ENCODE measurements around the gene CLASP1. TPM values are rescaled to one million over a fixed set of nuclear protein-coding genes. Genes with fewer than 3 reads are reported as not detected.

The CLASP1 gene
- total RNA-seq, 6 experiments from 2014 or later = 38.2 to 49.0 (median 41.1) TPM

- Mint-ChIP-seq H3K36me3 (ENCODE audit: low read depth) (no peaks in the 10 kb centered on the region), H3K27me3 (ENCODE audit: insufficient read depth) (peaks cover 25% of the 10 kb centered on the region), H3K27ac (no peak overlapping the region), H3K4me3 (no peak overlapping the region), H3K4me1 (ENCODE audit: low read depth) (no peaks in the 10 kb centered on the region), H3K9me3 (no peaks in the 10 kb centered on the region)
- TF ChIP-seq CTCF (IDR thresholded peaks at IDR 0.05) = no peak
- no peak for DNase-seq
Observed at GRCh38 chr2:121330921-121331320, 318.3 kb downstream of the CLASP1 start.

DNA sequence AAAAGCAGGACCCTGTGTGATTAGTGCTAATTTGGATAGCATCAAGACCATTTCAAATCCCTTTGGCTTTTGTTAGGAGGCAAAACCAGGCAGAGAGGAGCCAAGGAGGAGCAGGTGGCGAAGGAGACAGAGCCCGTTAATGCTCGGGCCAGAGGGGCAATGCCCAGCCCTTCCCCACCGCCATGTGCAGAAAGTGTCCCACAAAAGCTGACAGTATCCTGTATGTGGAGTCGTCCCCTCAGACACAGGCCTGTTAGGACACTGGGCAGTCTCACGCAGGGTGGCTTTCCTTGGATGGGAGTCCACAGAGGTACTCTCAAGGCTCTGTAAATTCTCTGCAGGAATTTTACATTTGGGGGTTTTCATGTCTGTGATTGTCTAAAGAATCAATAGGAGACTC is 319.5 kb downstream of the CLASP1 start:
- H3K36me3 Mint-ChIP-seq (ENCODE audit: low read depth) = no peaks in the 10 kb centered on the region
- no peaks in the 10 kb centered on the region for H3K9me3 Mint-ChIP-seq
- no peak for TF ChIP-seq CTCF (IDR thresholded peaks at IDR 0.05)

GRCh38 chr2:121326628-121327027 is 322.6 kb downstream of the CLASP1 start:
- DNase-seq = no peak
- Mint-ChIP-seq H3K9me3 (no peaks in the 10 kb centered on the region), H3K27ac (no peak overlapping the region), H3K36me3 (ENCODE audit: low read depth) (no peaks in the 10 kb centered on the region), H3K4me1 (ENCODE audit: low read depth) (0 out of 2 replicates have a peak, but pooled peaks cover 4% of the 10 kb centered on the region), H3K4me3 (no peak overlapping the region), H3K27me3 (ENCODE audit: insufficient read depth) (peaks cover 36% of the 10 kb centered on the region)
- TF ChIP-seq CTCF (IDR thresholded peaks at IDR 0.05) = no peak

More for the DNA sequence above, 319.5 kb downstream of the CLASP1 start:
- DNase-seq = no peak
- Mint-ChIP-seq H3K4me3 (no peak overlapping the region), H3K27me3 (ENCODE audit: insufficient read depth) (peaks cover 29% of the 10 kb centered on the region), H3K27ac (no peak overlapping the region), H3K4me1 (ENCODE audit: low read depth) (no peaks in the 10 kb centered on the region)

DNA sequence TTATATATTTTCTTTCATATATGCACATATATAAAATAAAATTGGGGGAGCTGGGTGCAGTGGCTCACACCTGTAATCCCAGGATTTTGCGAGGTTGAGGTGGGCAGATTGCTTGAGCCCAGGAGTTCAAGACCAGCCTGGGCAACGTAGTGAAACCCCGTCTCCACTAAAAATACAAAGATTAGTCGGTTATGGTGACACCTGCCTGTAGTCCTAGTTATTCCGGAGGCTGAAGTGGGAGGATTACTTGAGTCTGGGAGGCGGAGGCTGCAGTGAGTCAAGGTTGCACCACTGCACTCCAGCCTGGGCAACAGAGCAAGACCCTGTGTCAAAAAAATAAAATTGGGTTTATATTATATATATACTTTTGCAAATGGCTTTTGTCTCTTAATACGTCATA is 324.7 kb downstream of the CLASP1 start:
- Mint-ChIP-seq H3K27me3 (ENCODE audit: insufficient read depth) (peaks cover 30% of the 10 kb centered on the region), H3K36me3 (ENCODE audit: low read depth) (no peaks in the 10 kb centered on the region), H3K4me3 (no peak overlapping the region), H3K9me3 (no peaks in the 10 kb centered on the region), H3K4me1 (ENCODE audit: low read depth) (0 out of 2 replicates have a peak, but pooled peaks cover 4% of the 10 kb centered on the region), H3K27ac (no peak overlapping the region)
- no peak for DNase-seq
- TF ChIP-seq CTCF (IDR thresholded peaks at IDR 0.05) = no peak

DNA sequence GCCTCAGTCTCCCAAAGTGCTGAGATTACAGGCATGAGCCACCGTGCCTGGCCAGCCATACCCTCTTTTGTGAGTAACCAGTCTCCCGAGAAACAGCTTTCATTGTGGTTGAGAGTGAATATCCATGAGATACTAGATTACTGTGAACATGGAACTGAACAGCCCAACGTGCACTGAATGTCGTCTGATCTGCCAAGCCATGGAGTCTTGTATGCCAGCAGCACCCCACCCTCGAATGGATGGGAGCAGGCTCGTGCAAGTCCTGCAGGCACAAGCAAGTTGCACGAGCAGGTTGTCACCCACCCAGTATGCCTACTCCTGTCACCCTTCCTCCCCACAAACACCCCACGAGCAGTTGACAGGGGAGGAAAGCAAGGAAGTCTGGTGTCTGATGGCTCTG is 327.8 kb downstream of the CLASP1 start:
- no peak overlapping the region for H3K4me3 Mint-ChIP-seq
- H3K27me3 Mint-ChIP-seq (ENCODE audit: insufficient read depth) = peaks cover 31% of the 10 kb centered on the region
- H3K36me3 Mint-ChIP-seq (ENCODE audit: low read depth) = no peaks in the 10 kb centered on the region
- H3K27ac Mint-ChIP-seq = no peak overlapping the region
- DNase-seq = no peak
- H3K9me3 Mint-ChIP-seq = no peaks in the 10 kb centered on the region
- H3K4me1 Mint-ChIP-seq (ENCODE audit: low read depth) = 0 out of 2 replicates have a peak, but pooled peaks cover 4% of the 10 kb centered on the region
- no peak for TF ChIP-seq CTCF (IDR thresholded peaks at IDR 0.05)

DNA sequence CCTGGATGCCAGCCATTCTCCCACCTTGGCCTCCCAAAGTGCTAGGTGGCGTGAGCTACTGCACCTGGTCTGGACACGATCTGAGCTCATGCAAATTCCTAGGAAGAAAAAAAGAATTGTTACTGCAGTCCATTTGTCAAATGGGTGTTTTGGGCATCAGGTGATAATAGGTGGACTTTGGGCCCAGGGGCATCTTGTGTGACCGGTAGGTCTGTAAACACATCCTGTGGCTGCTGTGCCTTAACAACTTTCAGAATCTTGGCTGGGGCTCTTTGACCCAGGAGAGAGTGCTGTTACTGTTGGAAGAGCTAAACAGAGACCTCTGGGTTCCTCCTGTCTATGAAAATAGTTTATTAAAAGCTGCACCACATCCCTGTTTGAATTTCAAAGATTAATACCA is 329.3 kb downstream of the CLASP1 start:
- no peak for TF ChIP-seq CTCF (IDR thresholded peaks at IDR 0.05)
- peaks cover 25% of the 10 kb centered on the region for H3K27me3 Mint-ChIP-seq (ENCODE audit: insufficient read depth)
- no peak overlapping the region for H3K4me3 Mint-ChIP-seq
- DNase-seq = no peak
- H3K4me1 Mint-ChIP-seq (ENCODE audit: low read depth) = 0 out of 2 replicates have a peak, but pooled peaks cover 4% of the 10 kb centered on the region
- H3K9me3 Mint-ChIP-seq = no peaks in the 10 kb centered on the region
- no peak overlapping the region for H3K27ac Mint-ChIP-seq
- H3K36me3 Mint-ChIP-seq (ENCODE audit: low read depth) = no peaks in the 10 kb centered on the region

Data from HFFc6 (cell line).